GM21786 (cell line): ENCODE results near the gene ALKBH5.

Experiments used
- ATAC-seq: cut with Tn5 transposase; IDR thresholded peaks from one replicate; pipeline ENCODE4 v1.9.1; 2021; ENCODE audit not compliant: unreplicated experiment

Gene ALKBH5

DNA sequence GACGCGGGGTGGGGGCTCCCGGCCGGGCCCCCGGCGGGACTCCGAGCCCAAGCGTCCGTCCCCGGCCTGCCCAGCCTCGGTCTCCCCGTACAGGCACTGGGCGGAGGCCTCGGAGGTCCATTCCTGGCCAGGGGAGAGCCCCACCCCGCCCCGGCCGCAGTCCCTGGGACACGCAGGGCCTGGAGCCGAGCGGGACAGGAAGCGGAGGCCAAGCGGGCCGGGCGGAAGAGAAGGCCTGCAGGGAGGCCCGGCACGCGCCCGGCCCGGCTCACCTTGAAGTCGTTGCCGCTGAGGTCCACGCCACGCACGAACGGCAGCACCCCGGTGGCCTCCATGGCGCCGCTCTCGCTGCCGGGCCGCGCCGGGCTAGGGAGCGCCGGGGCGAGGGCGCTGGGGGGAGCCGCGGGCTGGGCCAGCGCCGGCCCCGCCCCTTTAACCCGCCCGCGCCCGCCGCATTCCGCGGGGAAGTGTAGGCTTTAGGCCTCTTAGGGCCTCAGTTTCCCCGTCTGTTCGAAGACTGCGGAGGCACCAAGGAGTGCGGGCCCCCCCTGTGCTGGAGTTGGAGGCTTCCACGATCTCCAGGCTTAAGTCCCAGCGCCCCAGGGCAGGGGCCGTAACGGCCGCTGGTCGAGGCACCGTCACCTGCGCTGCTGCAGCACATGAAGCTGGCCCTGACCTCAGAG lies 74.9 kb downstream of the ALKBH5 start, which contains the start of gene FLII:
Gene FLII (minus strand): TSS at position 383 of the 683 bp plus-strand sequence. CDS start 48 bp downstream, at position 335.
- ATAC-seq: no peak
